GM19351 (cell line): Measurements from ENCODE around the gene NAB2.
A peak's percentile ranks its signal among the peaks of the same experiment; 100 is the strongest.
"Not testable (repeated sequence)": the region's sequence is repeated elsewhere in the genome, so short reads cannot be mapped to it uniquely, and the experiment has no call there.

ENCODE experiments used
- ATAC-seq: cut with Tn5 transposase; IDR thresholded peaks from one replicate; pipeline ENCODE4 v1.9.1; 2021; ENCODE audit warnings: mild to moderate bottlenecking, moderate library complexity; ENCODE audit not compliant: unreplicated experiment

NAB2 gene, protein sequence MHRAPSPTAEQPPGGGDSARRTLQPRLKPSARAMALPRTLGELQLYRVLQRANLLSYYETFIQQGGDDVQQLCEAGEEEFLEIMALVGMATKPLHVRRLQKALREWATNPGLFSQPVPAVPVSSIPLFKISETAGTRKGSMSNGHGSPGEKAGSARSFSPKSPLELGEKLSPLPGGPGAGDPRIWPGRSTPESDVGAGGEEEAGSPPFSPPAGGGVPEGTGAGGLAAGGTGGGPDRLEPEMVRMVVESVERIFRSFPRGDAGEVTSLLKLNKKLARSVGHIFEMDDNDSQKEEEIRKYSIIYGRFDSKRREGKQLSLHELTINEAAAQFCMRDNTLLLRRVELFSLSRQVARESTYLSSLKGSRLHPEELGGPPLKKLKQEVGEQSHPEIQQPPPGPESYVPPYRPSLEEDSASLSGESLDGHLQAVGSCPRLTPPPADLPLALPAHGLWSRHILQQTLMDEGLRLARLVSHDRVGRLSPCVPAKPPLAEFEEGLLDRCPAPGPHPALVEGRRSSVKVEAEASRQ

DNA sequence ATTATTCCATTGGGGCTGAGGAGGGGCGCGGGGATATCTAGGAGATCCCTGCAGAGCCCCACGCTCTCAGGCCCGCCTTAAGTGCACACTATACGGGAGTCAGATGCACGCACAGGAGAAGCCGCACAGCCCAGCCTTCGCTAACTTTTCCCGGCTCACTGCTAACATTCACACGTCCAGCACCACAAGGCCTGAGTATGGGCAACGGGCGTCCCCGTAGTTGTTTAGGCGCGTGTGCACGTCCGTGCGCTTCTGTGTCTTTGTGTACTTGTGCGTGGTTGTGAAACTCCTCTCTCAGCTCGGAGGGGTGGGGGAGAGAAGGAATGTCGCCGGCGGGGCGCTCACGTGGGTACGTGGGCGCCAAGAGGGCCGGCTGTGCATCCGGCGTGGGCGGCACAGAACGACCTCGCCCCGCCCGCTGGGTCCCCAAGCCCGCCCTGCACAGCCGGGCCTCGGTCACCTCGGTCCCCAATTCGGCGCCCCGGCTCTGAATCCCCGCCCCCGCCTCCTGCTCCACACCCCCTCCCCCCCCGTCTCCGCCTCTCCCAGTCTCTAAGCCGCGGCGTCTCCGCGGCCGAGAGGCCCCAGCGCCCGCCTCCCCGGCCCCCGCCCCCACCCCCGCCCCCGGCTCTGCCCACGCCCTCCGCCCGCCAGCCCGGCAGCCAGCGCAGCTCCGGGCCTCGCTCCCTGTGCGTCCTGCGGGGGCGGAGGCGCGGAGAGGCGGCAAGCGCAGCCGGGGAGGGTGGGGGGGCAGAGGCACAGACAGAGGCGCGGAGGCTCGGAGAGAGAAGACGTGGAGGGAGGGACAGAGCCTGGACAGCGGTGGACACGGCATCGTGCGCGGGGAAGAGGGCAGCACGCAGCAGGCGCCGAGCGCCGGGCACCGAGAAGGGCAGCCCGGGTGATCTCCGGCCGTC lies at the start of gene NAB2:
NAB2 (plus strand) TSS at position 761 of the 917 bp plus-strand sequence. CDS start 158 bp downstream, outside the sequence.
- peak; percentile 53 for ATAC-seq

DNA sequence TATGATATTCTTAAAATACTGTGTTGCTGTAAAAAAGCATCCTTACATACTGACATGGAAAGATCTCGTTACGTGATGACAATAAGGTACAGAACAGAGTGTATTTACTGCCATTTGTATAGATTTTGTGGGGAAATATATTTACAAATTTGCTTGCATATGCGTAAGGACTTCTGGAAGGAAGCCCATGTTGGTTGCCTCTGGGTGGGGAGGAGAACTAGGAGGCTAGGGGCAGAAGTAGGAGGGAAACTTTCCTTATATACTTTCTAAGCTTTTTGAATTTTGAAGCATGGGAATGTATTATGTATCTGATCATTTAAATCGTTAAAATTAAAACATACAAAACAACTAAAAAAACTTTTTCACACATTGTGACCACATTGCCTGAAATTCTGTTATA lies 48.7 kb upstream of the NAB2 start:
- no peak for ATAC-seq

DNA sequence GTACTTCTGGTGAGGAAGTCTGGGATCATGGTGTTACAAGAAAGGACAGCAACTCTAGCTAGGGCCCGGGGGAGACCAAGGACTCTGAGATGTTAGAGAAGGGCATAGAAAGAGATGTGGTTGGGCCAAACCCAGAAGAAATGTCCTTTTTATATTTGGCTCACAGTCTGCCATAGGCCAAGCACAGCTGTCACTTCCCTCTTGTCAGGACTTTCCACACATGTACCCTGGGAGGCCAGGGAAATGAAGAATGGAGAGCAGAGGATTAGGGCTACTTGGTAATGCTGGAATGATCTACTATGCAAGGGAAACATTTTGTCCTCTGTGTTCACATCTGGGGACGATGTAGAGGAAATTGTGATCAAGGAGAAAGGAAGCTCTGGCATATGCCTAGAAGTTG lies 48.2 kb upstream of the NAB2 start:
- no peak for ATAC-seq

DNA sequence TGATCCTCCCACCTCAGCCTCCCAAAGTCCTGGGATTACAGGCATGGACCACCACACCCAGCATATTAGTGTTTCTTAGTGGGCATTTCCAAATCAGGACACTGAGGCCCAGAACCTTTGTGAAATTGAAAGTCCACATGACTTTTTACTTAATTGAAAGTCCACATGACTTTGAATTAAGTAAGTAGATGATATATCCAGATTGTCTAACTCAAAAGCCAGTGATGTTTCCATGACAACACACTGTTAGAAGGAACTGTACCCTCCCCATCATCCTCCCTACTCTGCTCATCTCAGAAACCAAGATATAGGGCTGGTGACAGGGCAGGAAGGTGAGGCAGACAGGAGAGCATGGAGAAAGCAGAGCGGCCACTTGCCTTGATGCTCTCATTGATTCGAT lies 46.2 kb upstream of the NAB2 start:
- ATAC-seq: no peak

DNA sequence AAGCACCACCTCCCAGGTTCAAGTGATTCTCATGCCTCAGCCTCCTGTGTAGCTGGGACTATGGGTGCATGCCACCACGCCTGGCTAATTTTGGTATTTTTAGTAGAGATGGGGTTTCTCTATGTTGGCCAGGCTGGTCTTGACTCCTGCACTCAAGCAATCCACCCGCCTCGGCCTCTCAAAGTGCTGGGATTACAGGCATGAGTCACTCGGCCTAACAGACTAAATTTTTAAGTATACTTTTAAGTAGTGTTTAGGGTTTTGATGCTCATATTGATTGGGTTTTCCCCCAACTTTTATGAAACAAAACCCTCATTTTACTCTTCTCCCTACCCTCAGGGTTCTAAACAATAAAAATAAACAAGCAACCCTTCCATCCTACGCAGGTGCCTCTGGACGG lies 44.4 kb upstream of the NAB2 start:
- ATAC-seq: no peak

DNA sequence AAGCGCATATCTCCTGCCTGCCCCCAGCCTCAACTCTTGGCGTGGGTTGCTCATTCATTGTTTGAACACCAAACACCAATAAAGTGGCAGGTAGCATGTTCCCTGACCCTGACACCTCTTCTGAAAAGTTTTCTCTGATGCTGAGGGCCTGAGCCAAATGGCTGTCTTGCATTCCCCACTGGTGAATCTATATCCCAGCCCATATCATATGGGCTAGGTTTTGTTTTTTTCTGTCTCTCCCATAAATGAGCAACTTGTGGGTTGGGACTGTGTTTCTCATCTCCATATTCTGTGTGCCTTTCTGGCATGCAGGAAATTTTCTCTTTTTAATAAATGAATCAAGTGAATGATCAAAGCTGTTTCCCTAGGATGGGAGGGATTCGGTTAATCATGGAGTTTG lies 44.0 kb upstream of the NAB2 start:
- ATAC-seq: no peak

DNA sequence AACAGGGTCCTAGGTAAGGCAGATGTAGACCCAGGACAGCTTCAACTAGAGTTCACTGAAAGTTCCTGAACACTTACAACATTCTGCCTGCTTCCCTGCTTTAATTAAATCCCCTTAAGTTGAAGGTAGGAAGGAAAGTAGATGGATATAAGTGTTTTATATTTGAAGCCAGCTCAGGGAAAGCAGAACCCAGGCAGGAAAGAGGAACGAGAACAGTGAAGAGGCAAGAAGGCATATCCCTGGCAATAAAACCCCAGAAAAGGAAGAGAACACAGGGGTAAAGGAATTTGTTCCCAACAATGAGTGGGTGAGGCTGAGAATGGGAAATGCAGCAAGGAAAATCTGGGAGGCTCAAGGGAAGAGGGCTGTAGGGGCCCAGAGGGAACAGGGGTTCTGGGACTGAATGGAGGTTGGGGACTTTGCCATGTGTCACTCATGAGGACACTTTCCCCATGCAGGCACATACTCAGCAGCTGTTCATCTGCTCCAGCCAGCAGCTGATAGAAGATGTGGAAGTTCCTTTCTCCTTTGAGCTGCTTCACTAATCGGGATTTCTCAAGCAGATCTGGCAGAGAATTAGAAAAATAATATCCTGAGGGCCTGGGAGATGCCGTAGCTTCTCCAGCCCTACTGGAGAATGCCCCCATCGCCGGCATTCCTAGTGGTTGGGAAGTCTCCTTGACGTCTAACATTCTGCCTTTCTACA lies 42.7 kb upstream of the NAB2 start:
- no peak for ATAC-seq

DNA sequence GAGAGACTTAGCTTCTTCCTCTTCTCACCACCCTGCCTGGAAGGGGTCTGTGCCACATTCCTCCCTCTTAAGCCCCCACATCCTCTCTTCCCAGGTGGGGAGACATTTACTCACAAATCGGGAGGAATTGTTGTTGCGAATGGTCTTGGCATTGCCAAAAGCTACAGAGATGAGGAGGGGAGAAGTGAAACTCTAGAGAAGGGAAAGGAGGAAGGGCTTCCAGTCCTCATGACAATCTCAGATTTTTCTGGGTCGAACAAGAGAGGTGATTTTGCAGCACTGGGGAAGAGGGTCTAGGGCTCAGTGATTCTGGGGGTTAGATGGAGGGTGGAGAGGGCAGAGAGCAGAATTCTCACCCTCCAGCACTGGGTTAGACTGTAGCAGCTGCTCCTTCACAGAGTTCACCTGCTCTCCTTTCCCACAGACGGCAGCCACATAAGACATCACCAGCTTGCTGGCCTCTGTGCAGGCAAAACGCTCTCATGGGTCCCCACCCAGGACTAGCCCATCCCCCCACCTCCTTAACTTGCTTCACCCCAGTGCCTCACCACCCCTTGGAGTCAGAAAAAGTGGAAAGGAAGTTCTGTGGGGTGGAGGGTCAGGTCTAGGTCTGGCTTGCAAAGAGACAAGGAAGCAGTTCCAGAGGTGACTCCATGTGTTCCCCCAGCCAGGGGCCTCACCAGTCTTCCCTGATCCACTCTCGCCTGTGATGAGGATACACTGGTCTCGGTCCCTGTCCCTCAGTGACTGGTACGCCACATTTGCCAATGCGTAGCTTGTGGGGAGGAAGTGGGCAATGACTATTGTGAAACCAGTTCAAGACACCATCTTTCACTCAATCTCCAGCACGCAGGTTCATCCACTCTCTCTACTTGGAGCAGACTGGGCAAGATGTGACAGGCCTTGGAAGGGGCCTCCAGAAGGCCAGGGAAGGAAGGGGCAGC lies 41.7 kb upstream of the NAB2 start:
- no peak for ATAC-seq

DNA sequence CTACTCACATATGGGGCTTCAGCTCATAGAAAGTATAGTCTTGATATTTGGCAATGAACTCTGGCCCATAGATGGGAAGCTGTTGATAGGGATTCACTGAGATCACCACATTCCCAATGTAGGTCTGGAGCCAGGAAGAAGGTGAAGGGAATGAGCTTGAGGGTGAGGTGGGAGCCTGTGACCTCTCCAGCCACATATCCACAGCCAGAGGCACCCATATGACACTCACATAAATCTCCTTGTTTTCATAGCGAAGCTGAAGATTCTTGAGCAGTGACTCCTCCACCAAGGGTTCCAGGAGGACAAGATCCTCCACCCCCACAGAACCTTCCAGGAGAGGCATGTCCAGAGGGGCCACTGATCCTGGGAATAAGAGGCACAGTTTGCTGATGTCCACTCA lies 40.9 kb upstream of the NAB2 start:
- no peak for ATAC-seq

DNA sequence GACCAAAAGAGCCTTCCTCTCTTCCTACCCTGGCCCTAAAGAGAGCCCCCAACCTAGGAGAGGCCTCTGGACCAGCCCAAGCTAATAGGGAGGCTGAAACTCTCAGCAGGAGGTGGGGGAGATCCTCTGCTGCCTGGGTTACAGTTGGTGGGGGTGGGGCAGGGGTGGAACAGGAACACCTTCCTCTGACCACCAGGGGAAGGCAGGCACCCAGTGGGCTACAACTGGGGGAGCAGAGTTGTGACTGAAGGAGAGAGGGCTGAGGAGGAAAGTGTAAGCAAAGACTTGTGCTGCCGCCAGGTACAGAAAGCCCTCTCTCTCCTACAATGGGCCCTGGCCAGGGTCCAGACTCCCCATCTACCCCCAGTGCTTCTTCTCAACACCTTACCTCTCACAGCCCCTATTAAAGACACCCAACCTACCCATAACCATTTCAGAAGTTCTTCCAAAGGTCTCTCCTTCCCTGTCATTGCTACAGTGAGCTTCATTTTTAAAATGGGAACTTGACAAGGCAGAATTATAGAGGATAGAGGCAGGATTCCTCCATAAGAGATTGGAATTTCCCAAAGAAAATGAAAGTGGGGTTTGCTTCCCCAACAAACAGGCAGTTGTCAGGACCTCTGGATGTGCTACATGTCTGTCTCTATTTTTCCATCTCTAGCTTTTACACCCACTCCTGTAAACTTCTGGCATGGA lies 40.3 kb upstream of the NAB2 start:
- no peak for ATAC-seq

DNA sequence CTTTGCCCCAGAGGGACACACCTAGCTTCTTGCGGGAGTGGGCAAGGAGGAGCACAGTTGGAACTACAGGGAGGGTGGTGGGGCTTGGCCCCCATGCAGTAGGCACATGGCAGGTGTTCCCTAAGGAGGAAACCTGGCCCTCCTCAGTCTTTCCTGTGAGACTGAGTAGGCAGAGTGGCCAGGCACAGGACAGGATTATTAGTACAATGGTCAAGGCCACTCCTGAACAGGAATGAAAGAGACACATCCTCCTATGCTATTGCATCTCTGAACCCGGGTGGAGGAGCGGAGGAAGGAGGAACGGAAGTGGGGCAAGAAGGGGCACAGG lies 39.8 kb upstream of the NAB2 start:
- no peak for ATAC-seq

DNA sequence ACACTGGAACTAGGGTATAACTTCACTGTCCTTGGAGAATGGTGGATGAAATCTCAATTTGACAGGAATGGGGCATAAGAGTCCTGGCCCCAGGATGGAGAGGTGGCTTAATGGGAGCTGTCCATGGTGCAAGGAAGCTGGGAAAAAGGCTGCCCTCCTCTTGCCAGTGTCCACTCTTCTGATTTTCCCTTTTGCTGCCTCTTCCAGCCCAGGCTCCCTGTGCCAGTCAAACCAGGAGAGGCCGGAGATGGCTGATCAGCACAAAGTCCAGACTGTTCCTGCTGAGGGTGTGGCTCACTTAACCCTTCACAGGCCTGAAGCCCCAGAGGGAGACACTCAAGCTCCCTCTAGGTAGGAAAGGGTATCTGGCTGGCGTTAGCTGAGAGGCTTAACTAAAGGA lies 39.0 kb upstream of the NAB2 start, which contains the start of gene MYO1A:
MYO1A (minus strand) TSS at position 240 of the 400 bp plus-strand sequence. CDS start 1,806 bp downstream, outside the sequence.
- ATAC-seq: no peak

DNA sequence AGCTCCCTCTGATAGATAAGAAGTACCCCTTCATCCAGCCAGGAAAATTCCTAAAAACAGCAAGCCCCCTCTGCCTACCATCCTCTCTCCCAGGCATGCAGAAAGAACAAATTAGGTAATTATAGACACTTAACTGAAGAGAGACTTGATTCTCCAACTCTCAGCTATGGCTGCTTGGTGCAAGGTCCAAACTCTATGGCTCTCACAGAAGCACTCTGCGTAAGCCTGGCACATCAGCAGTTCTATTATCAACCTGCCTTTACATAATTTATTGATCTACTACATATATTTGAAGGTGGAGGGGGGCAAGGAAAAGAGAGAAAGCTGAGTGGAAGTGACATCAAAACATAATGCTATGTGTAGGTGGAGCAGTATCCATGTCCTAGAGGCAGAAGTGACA lies 37.9 kb upstream of the NAB2 start:
- ATAC-seq: no peak

DNA sequence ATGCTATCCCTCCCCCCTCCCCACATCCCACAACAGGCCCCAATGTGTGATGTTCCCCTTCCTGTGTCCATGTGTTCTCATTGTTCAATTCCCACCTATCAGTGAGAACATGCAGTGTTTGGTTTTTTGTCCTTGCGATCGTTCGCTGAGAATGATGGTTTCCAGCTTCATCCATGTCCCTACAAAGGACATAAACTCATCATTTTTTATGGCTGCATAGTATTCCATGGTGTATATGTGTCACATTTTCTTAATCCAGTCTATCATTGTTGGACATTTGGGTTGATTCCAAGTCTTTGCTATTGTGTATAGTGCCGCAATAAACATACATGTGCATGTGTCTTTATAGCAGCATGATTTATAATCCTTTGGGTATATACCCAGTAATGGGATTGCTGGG lies 35.8 kb upstream of the NAB2 start:
- ATAC-seq: not testable (repeated sequence)

DNA sequence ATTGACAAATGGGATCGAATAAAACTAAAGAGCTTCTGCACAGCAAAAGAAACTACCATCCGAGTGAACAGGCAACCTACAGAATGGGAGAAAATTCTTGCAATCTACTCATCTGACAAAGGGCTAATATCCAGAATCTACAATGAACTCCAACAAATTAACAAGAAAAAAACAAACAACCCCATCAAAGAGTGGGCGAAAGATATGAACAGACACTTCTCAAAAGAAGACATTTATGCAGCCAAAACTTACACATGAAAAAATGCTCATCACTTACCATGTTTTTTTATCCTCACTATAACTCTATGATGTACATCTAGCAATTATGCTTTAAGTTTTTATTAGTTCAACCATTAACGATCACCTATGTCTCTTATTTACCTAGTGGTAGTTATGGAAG lies 35.0 kb upstream of the NAB2 start:
- ATAC-seq: not testable (repeated sequence)

DNA sequence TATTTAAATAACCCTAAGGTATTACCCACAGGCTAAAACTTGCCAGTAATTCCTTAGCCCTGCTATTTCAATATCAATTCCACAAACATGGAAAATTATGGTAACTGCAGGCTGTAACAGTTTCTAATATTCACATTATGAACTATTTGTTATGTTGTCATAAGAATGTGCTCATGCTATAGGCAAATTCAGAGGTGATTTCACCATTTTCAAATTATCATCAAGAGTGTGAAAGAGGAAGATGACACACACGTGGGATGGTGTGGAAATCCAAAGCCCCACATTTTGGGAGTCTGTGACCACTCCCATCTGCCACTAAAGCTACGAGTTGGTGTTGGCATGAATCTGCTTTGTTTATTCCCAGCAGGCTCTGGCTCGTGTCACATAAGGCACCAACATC lies 33.1 kb upstream of the NAB2 start:
- no peak for ATAC-seq

DNA sequence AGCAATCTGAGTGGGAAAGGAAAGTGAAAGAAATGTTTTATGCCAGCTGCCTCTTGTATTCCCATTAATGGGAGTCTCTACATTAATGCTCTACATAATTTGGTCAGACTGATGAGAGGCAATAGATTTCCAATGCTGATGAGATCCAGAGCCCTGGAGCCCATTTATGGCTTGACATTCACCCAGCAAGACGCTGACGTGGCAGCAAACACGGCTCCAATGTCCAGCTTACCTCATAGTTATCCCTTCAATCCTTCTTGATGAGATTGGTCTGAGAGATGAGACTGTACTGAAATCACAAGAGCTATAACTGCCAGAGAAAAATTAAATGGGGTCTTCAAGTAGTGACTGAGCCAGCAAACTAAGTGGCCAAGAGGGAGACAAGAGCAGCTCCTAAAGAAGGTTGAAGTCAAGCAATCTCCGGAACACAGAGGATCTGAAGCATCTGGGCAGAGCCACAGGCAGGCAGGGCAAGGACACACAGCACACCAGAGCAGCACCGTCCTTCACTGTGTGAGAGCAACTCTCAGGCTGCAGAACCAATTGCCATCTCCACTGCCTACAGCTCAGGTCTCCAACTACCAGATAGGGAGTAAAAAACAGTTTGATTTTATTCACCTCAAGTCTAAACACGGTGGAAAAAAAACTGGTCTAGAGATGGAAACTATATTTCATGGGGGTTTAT lies 31.7 kb upstream of the NAB2 start:
- ATAC-seq: no peak

DNA sequence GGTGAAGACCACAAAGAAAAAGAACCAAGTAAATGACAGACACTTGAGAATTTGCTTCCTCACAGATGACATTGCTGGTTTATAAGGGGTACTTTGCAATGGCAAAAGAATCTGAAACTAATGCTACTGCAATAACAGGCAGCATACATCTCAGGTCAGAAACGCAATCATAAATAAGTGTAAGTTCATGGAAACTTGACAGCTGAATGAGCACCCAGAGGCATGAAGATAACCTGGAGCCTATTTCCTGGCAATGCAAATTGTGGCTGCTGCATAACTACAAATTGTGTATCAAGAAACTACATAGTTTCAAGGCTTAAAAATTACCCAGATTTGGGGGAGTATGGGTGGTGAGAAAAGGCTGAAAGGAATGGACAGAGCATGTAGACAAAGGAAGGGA lies 30.5 kb upstream of the NAB2 start:
- peak; percentile 45 for ATAC-seq
